Measurements from ENCODE around the gene ZBTB5.
"Not testable (repeated sequence)": the region's sequence is repeated elsewhere in the genome, so short reads cannot be mapped to it uniquely, and the experiment has no call there.

ZBTB5 gene

GRCh38 chr9:37405350-37405749 is 59.9 kb downstream of the ZBTB5 start:
- DNase-seq (ENCODE audit: low read depth in 2 of 2): peak in 1 of 2 donors; percentile 61
- no peak overlapping the region for H3K4me3 ChIP-seq (replicated peaks in 1 of 2; ENCODE audit: low read depth in 2 of 2, low read length in 2 of 2)
- no peak for TF ChIP-seq CTCF (IDR thresholded peaks at IDR 0.05; ENCODE audit: low read depth, low read length)

- TF ChIP-seq CTCF (IDR thresholded peaks at IDR 0.05; ENCODE audit: low read depth, low read length): no peak
- DNase-seq (ENCODE audit: low read depth in 2 of 2): no peak
- H3K4me3 ChIP-seq (replicated peaks in 1 of 2; ENCODE audit: low read depth in 2 of 2, low read length in 2 of 2): no peak overlapping the region
These were observed 60.7 kb downstream of the ZBTB5 start for GRCh38 chr9:37404590-37404989.

GRCh38 chr9:37399336-37399735 is 65.9 kb downstream of the ZBTB5 start:
- TF ChIP-seq CTCF (IDR thresholded peaks at IDR 0.05; ENCODE audit: low read depth, low read length): no peak
- no peak for DNase-seq (ENCODE audit: low read depth in 2 of 2)
- H3K4me3 ChIP-seq (replicated peaks in 1 of 2; ENCODE audit: low read depth in 2 of 2, low read length in 2 of 2): no peak overlapping the region

GRCh38 chr9:37398464-37399025 is 66.7 kb downstream of the ZBTB5 start:
- no peak overlapping the region for H3K4me3 ChIP-seq (replicated peaks in 1 of 2; ENCODE audit: low read depth in 2 of 2, low read length in 2 of 2)
- TF ChIP-seq CTCF (IDR thresholded peaks at IDR 0.05; ENCODE audit: low read depth, low read length): no peak
- DNase-seq (ENCODE audit: low read depth in 2 of 2): no peak

- not testable (repeated sequence) for H3K4me3 ChIP-seq (replicated peaks in 1 of 2; ENCODE audit: low read depth in 2 of 2, low read length in 2 of 2); DNase-seq (ENCODE audit: low read depth in 2 of 2)
These were observed 67.3 kb downstream of the ZBTB5 start for GRCh38 chr9:37397948-37398347.

- DNase-seq (ENCODE audit: low read depth in 2 of 2): no peak
- TF ChIP-seq CTCF (IDR thresholded peaks at IDR 0.05; ENCODE audit: low read depth, low read length): no peak
These were observed 69.6 kb downstream of the ZBTB5 start for GRCh38 chr9:37395663-37396062.

GRCh38 chr9:37395229-37395628 is 70.0 kb downstream of the ZBTB5 start:
- no peak overlapping the region for H3K4me3 ChIP-seq (replicated peaks in 1 of 2; ENCODE audit: low read depth in 2 of 2, low read length in 2 of 2)
- no peak for DNase-seq (ENCODE audit: low read depth in 2 of 2)
- no peak for TF ChIP-seq CTCF (IDR thresholded peaks at IDR 0.05; ENCODE audit: low read depth, low read length)

More at GRCh38 chr9:37395663-37396062, 69.6 kb downstream of the ZBTB5 start:
- H3K4me3 ChIP-seq (replicated peaks in 1 of 2; ENCODE audit: low read depth in 2 of 2, low read length in 2 of 2): no peak overlapping the region

Data from cardiac fibroblast (primary cell).